Endodermal cell (in vitro differentiated cells): ENCODE results near the gene GABRB1. TPM values are rescaled to one million over a fixed set of nuclear protein-coding genes. Genes with fewer than 3 reads are reported as not detected.

Experiments
- DNase-seq: peaks from one replicate; pipeline ENCODE4 v3.0.0-alpha.2; 2017
- H3K27ac ChIP-seq: 2 replicates; pipeline ENCODE4 v1.5.1; 2013; ENCODE audit warnings: mild to moderate bottlenecking, low read depth, low read length, moderate library complexity
- H3K27me3 ChIP-seq: 2 replicates; pipeline ENCODE4 v1.6.1; 2013; ENCODE audit warnings: mild to moderate bottlenecking, low read length, moderate library complexity; ENCODE audit not compliant: insufficient read depth, control insufficient read depth, poor library complexity, severe bottlenecking
- H3K36me3 ChIP-seq: 2 replicates; pipeline ENCODE4 v1.7.0; 2013; ENCODE audit warnings: mild to moderate bottlenecking, low read length, moderate library complexity; ENCODE audit not compliant: control insufficient read depth, insufficient read depth
- H3K4me1 ChIP-seq: one replicate; pipeline ENCODE4 v1.7.0; 2013; ENCODE audit warnings: low read length; ENCODE audit not compliant: control insufficient read depth, insufficient read depth
- H3K4me3 ChIP-seq: 2 replicates; pipeline ENCODE4 v1.5.1; 2013; ENCODE audit warnings: mild to moderate bottlenecking, low read length, moderate library complexity
- H3K9ac ChIP-seq: 2 replicates; pipeline ENCODE4 v1.6.1; 2013; ENCODE audit warnings: mild to moderate bottlenecking, low read length, moderate library complexity; ENCODE audit not compliant: poor library complexity, severe bottlenecking; ENCODE audit errors: extremely low read depth
- H3K9me3 ChIP-seq: 2 replicates; pipeline ENCODE4 v1.6.1; 2013; ENCODE audit warnings: mild to moderate bottlenecking, low read length, moderate library complexity; ENCODE audit not compliant: control insufficient read depth
- H3K27ac Mint-ChIP-seq: 2 replicates; pipeline ENCODE4 v1.8.0; 2020; ENCODE audit warnings: mixed read lengths
- H3K27me3 Mint-ChIP-seq: 2 replicates; pipeline ENCODE4 v1.8.0; 2021; ENCODE audit warnings: mild to moderate bottlenecking, mixed read lengths; ENCODE audit not compliant: insufficient read depth
- H3K36me3 Mint-ChIP-seq: 2 replicates; pipeline ENCODE4 v1.8.0; 2020; ENCODE audit warnings: low read depth, mixed read lengths
- H3K4me1 Mint-ChIP-seq: 2 replicates; pipeline ENCODE4 v1.8.0; 2020; ENCODE audit warnings: mixed read lengths
- H3K4me3 Mint-ChIP-seq: 2 replicates; pipeline ENCODE4 v1.8.0; 2020; ENCODE audit warnings: mild to moderate bottlenecking, moderate library complexity, mixed read lengths
- H3K9me3 Mint-ChIP-seq: 2 replicates; pipeline ENCODE4 v1.8.0; 2020; ENCODE audit warnings: mild to moderate bottlenecking, mixed read lengths
- WGBS, 2 experiments: methylation state at CpG; one replicate each; pipeline versions ENCODE4 v1.1.5 to v1.1.7; 2013; ENCODE audit warnings: missing lambda C conversion rate in 2 of 2, mixed read lengths in 1 of 2; ENCODE audit not compliant: insufficient coverage in 1 of 2, insufficient read length in 1 of 2; 5-methylcytosine and 5-hydroxymethylcytosine counted together
- total RNA-seq, 2 donors: library from RNA; stranded (reverse); fragmentation: NEBNext Ultra II Directional in 1 of 2; extraction: Animal tissue kit (Norgen Biotek cat#: 25700) in 1 of 2; gene quantifications; 2 replicates in 1 of 2; 3 replicates in 1 of 2; pipeline ENCODE4 v1.2.1, GENCODE V29; 2021
- TF ChIP-seq, protein P1 (sequence below): fragments of 200-600 bp; sonication (generic); conservative IDR thresholded peaks from 2 replicates; pipeline ENCODE4 v1.5.0; 2021; ENCODE audit warnings: antibody characterized with exemption, mild to moderate bottlenecking

The GABRB1 gene
- total RNA-seq, 2 donors from 2014 or later = not detected

DNA sequence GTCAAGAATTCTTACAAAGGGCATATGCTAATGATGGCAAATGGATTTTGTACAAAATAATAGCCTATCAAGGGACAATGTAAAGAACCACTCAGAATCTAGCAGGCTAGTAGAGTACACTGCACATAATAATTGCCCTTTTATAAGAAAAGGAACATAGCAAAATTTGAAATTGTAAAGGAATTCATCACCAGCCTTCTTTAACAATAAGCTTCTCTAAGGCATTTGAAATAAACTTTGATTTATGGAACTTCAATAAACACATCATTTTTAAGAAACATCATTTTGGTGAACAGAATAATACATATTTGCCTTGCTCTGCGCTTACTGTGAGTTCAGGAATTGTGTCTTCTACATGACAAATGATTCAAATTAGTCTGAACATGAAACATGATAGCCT lies 444.0 kb downstream of the GABRB1 start:
- Mint-ChIP-seq H3K4me1 (peaks cover 2% of the 10 kb centered on the region), H3K4me3 (no peak overlapping the region), H3K36me3 (no peaks in the 10 kb centered on the region), H3K27me3 (no peaks in the 10 kb centered on the region), H3K9me3 (no peaks in the 10 kb centered on the region), H3K27ac (no peak overlapping the region)
- TF ChIP-seq, protein P1, sequence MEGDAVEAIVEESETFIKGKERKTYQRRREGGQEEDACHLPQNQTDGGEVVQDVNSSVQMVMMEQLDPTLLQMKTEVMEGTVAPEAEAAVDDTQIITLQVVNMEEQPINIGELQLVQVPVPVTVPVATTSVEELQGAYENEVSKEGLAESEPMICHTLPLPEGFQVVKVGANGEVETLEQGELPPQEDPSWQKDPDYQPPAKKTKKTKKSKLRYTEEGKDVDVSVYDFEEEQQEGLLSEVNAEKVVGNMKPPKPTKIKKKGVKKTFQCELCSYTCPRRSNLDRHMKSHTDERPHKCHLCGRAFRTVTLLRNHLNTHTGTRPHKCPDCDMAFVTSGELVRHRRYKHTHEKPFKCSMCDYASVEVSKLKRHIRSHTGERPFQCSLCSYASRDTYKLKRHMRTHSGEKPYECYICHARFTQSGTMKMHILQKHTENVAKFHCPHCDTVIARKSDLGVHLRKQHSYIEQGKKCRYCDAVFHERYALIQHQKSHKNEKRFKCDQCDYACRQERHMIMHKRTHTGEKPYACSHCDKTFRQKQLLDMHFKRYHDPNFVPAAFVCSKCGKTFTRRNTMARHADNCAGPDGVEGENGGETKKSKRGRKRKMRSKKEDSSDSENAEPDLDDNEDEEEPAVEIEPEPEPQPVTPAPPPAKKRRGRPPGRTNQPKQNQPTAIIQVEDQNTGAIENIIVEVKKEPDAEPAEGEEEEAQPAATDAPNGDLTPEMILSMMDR = no peak
- no peak for DNase-seq
- Histone ChIP-seq H3K27me3 (no peaks in the 10 kb centered on the region), H3K36me3 (no peaks in the 10 kb centered on the region), H3K27ac (no peak overlapping the region), H3K4me3 (no peak overlapping the region), H3K9me3 (no peaks in the 10 kb centered on the region), H3K9ac (no peak overlapping the region), H3K4me1 (no peaks in the 10 kb centered on the region)
- 91 to 100% methylated on average over 1 of the region's 1 CpG for WGBS, 2 experiments

Other genes starting within 250 kb of the GABRB1 start
- not detected for gene COX7B2, start 122.3 kb upstream of the GABRB1 start, total RNA-seq
- gene GABRA4, start 38.0 kb upstream of the GABRB1 start, total RNA-seq = under 1 TPM in 1 of 2 donors, not detected in 1; 0.37 TPM